NT2/D1 (cell line): Measurements from ENCODE around the gene HSPA9.

Experiments used
- YY1 ChIP-seq: IDR thresholded peaks from 2 replicates; pipeline ENCODE4 v1.6.1; 2011; ENCODE audit not compliant: insufficient read length, insufficient read depth
- ZNF274 ChIP-seq: IDR thresholded peaks from 2 replicates; pipeline ENCODE4 v1.6.1; 2011; ENCODE audit warnings: mild to moderate bottlenecking, low read depth, low read length

- TF ChIP-seq YY1 = no peak
- TF ChIP-seq ZNF274 = no peak
These were observed 21.1 kb upstream of the HSPA9 start for GRCh38 chr5:138596105-138596881.
